Activated T-cell treated with anti-CD3 and anti-CD28 coated beads, Interleukin-2, amount 50 U/mL, for 24 hours (primary cell): ENCODE data around the gene CDCA3.
A peak's percentile ranks its signal among the peaks of the same experiment; 100 is the strongest.

Experiments
- DNase-seq: peaks from one replicate; pipeline ENCODE4 v3.0.0-alpha.2; 2020
- H3K27ac Mint-ChIP-seq: 2 replicates; pipeline ENCODE4 v1.8.0; 2020; ENCODE audit warnings: mild to moderate bottlenecking, mixed read lengths
- H3K27me3 Mint-ChIP-seq: 2 replicates; pipeline ENCODE4 v1.8.0; 2020; ENCODE audit warnings: mixed read lengths
- H3K36me3 Mint-ChIP-seq: 2 replicates; pipeline ENCODE4 v1.8.0; 2020; ENCODE audit warnings: low read depth, mixed read lengths
- H3K4me1 Mint-ChIP-seq: 2 replicates; pipeline ENCODE4 v1.8.0; 2020; ENCODE audit warnings: low read depth, mixed read lengths
- H3K4me3 Mint-ChIP-seq: 2 replicates; pipeline ENCODE4 v1.8.0; 2020; ENCODE audit warnings: mild to moderate bottlenecking, moderate library complexity, mixed read lengths
- H3K9me3 Mint-ChIP-seq: 2 replicates; pipeline ENCODE4 v1.8.0; 2020; ENCODE audit warnings: mixed read lengths

The CDCA3 gene

DNA sequence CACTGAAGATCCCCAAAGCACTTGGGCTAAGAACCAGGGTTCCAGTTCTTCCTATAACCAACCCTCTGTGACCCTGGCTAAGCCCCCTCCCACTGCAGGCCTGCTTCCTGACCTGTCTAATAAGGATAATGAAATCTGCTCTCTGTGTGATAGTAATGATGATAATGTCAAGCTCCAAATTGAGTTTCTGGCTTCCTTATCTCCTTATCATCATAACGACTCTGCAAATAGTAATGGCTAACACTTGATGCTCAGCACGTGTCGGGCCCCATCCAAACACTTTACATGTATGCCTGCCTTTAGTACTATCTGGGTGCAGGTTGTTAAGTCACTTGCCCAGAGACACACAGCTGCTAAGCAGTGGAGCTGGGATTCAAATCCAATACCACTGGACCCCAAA, 34.5 kb downstream of the CDCA3 start:
- Mint-ChIP-seq H3K4me3 (no peak overlapping the region), H3K9me3 (no peaks in the 10 kb centered on the region), H3K36me3 (peaks cover 63% of the 10 kb centered on the region), H3K27ac (no peak overlapping the region), H3K4me1 (peaks cover 8% of the 10 kb centered on the region), H3K27me3 (peaks cover 6% of the 10 kb centered on the region)
- no peak for DNase-seq

DNA sequence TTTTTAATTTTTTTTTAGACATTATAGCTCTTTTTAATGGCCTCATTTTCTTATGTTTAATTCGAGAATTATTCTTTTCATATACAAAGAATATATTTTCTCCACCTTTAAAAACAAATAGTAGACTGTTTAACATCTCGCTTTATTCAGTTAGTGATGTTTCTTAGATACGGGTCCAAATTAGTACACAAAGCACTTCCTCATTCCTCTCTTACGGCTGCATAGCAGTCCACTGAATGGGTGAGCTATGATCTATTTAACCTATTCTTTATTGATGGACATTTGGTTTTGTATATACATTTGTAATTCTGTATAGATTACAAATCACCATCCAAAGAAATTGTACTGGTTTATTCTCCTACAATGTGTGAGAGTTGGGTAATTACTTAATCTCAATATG, 37.7 kb downstream of the CDCA3 start:
- Mint-ChIP-seq H3K36me3 (peaks cover 62% of the 10 kb centered on the region), H3K9me3 (no peaks in the 10 kb centered on the region)

DNA sequence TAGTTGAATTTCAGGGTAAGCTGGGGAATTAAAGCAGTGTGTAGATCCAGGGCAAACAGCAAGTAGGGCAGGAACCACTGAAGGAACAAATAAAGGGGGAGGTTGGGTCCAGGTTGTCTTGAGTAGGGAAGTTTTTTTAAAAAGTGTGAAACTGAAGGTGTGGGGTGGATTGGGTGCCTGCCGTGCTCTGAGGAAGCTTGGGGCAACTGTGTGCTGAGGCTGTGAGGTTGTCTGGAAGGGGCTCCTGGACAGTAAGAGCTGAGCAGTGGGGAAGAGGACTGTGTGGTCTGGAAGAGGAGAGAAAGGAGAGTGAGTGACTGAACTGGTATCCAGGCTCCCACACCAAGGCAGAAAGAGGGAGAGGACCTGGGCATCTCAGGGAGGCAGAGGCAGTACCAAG, 40.3 kb downstream of the CDCA3 start:
- DNase-seq, result no peak
- H3K9me3 Mint-ChIP-seq, result no peaks in the 10 kb centered on the region
- peaks cover 52% of the 10 kb centered on the region for H3K36me3 Mint-ChIP-seq
- no peak overlapping the region for H3K4me3 Mint-ChIP-seq
- H3K4me1 Mint-ChIP-seq, result peaks cover 15% of the 10 kb centered on the region
- H3K27ac Mint-ChIP-seq, result peak overlapping the region; percentile 31
- H3K27me3 Mint-ChIP-seq, result no peaks in the 10 kb centered on the region

More for the DNA sequence above, 37.7 kb downstream of the CDCA3 start:
- no peak overlapping the region for H3K4me3 Mint-ChIP-seq
- peaks cover 15% of the 10 kb centered on the region for H3K4me1 Mint-ChIP-seq
- no peak for DNase-seq
- H3K27me3 Mint-ChIP-seq, result no peaks in the 10 kb centered on the region
- H3K27ac Mint-ChIP-seq, result no peak overlapping the region

DNA sequence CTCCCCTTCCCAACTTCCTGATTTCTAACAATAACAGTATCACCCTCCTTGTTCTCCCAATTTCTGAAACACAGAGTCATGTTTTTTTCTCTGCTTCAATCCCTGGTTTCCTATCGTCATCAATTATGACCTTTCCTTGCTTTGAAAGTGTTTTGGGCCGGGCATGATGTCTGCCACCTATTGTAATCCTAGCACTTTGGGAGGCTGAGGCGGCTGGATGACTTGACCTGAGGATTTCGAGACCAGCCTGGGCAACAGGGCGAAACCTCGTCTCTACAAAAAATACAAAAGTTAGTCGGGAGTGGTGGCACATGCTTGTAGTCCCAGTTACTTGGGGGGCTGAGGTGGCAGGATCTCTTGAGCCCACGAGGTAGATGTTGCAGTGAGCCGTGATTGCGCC, 42.0 kb downstream of the CDCA3 start:
- no peak for DNase-seq
- Mint-ChIP-seq H3K27me3 (no peaks in the 10 kb centered on the region), H3K4me1 (peaks cover 17% of the 10 kb centered on the region), H3K4me3 (no peak overlapping the region), H3K9me3 (no peaks in the 10 kb centered on the region), H3K27ac (peak overlapping the region; percentile 35), H3K36me3 (peaks cover 46% of the 10 kb centered on the region)

DNA sequence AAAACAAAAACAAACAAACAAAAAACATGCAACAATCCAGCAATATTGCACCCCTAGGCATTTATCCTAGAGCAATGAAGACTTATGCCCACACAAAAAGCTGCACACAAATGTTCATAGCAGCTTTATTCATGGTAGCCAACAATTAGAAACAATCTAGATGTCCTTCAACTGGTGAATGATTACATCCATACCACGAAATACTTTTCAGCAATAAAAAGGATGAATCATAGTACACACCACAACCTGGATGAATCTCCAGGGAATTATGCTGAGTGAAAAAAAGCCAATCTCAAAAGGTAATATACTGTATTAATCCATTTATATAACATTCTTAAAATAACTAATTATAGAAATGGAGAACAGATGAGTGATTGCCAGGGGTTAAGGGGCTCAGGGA, 43.9 kb downstream of the CDCA3 start:
- DNase-seq, result no peak
- peaks cover 50% of the 10 kb centered on the region for H3K36me3 Mint-ChIP-seq
- no peak overlapping the region for H3K27ac Mint-ChIP-seq
- H3K4me3 Mint-ChIP-seq, result no peak overlapping the region
- H3K4me1 Mint-ChIP-seq, result peaks cover 17% of the 10 kb centered on the region
- no peaks in the 10 kb centered on the region for H3K27me3 Mint-ChIP-seq
- no peaks in the 10 kb centered on the region for H3K9me3 Mint-ChIP-seq

DNA sequence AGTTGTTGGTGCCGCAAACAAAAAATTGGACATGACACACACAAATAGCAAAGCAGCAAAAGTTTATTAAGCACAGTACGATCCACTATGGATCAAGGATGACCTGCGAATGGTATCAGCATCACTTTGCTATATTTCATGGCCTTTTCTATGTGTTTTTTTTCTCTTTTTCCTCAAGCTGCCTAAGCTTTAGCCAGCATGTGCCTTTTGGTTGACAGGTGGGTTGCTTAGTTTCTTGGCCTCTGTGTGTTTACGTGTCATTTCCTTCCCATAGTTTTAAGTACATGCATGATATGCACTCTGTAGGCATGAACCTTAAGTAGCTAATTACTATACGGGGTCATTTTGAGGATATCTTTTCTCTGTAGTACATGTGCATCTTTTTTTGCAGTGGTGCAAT, 51.9 kb downstream of the CDCA3 start:
- H3K36me3 Mint-ChIP-seq, result peaks cover 78% of the 10 kb centered on the region

More for the DNA sequence above, 51.9 kb downstream of the CDCA3 start:
- Mint-ChIP-seq H3K9me3 (no peaks in the 10 kb centered on the region), H3K4me3 (no peak overlapping the region), H3K27me3 (no peaks in the 10 kb centered on the region), H3K4me1 (peaks cover 29% of the 10 kb centered on the region), H3K27ac (peak overlapping the region; percentile 11)
- no peak for DNase-seq
